ENCODE measurements around the gene CDH15.
"Not testable (repeated sequence)": the region's sequence is repeated elsewhere in the genome, so short reads cannot be mapped to it uniquely, and the experiment has no call there.

The CDH15 gene

GRCh38 chr16:89159850-89160354, 11.6 kb upstream of the CDH15 start:
- Mint-ChIP-seq H3K36me3 (no peaks in the 10 kb centered on the region), H3K4me1 (ENCODE audit: low read depth) (no peaks in the 10 kb centered on the region), H3K9me3 (ENCODE audit: low read depth) (no peaks in the 10 kb centered on the region), H3K27ac (no peak overlapping the region), H3K27me3 (no peaks in the 10 kb centered on the region), H3K4me3 (no peak overlapping the region)

- no peaks in the 10 kb centered on the region for H3K36me3 Mint-ChIP-seq
- H3K4me3 Mint-ChIP-seq: no peak overlapping the region
- H3K27me3 Mint-ChIP-seq: no peaks in the 10 kb centered on the region
- no peaks in the 10 kb centered on the region for H3K9me3 Mint-ChIP-seq (ENCODE audit: low read depth)
- no peaks in the 10 kb centered on the region for H3K4me1 Mint-ChIP-seq (ENCODE audit: low read depth)
- no peak overlapping the region for H3K27ac Mint-ChIP-seq
These were observed 10.4 kb upstream of the CDH15 start for GRCh38 chr16:89160977-89161701.

GRCh38 chr16:89161763-89162713, 9.5 kb upstream of the CDH15 start:
- Mint-ChIP-seq H3K4me1 (ENCODE audit: low read depth) (no peaks in the 10 kb centered on the region), H3K4me3 (no peak overlapping the region), H3K27ac (no peak overlapping the region), H3K27me3 (no peaks in the 10 kb centered on the region), H3K36me3 (no peaks in the 10 kb centered on the region), H3K9me3 (ENCODE audit: low read depth) (no peaks in the 10 kb centered on the region)

- H3K36me3 Mint-ChIP-seq: no peaks in the 10 kb centered on the region
- no peaks in the 10 kb centered on the region for H3K9me3 Mint-ChIP-seq (ENCODE audit: low read depth)
- no peaks in the 10 kb centered on the region for H3K4me1 Mint-ChIP-seq (ENCODE audit: low read depth)
- no peak overlapping the region for H3K27ac Mint-ChIP-seq
- no peak overlapping the region for H3K4me3 Mint-ChIP-seq
- H3K27me3 Mint-ChIP-seq: no peaks in the 10 kb centered on the region
These were observed 8.3 kb upstream of the CDH15 start for GRCh38 chr16:89163297-89163696.

- Mint-ChIP-seq H3K4me3 (no peak overlapping the region), H3K9me3 (ENCODE audit: low read depth) (no peaks in the 10 kb centered on the region)
These were observed 7.1 kb upstream of the CDH15 start for GRCh38 chr16:89164436-89164835.

GRCh38 chr16:89164847-89165680, 6.5 kb upstream of the CDH15 start:
- Mint-ChIP-seq H3K4me3 (no peak overlapping the region), H3K27ac (no peak overlapping the region), H3K9me3 (ENCODE audit: low read depth) (no peaks in the 10 kb centered on the region), H3K4me1 (ENCODE audit: low read depth) (no peaks in the 10 kb centered on the region), H3K27me3 (no peaks in the 10 kb centered on the region), H3K36me3 (no peaks in the 10 kb centered on the region)

More at GRCh38 chr16:89164436-89164835, 7.1 kb upstream of the CDH15 start:
- Mint-ChIP-seq H3K27ac (no peak overlapping the region), H3K36me3 (no peaks in the 10 kb centered on the region), H3K4me1 (ENCODE audit: low read depth) (no peaks in the 10 kb centered on the region), H3K27me3 (no peaks in the 10 kb centered on the region)

GRCh38 chr16:89165681-89165979, 5.9 kb upstream of the CDH15 start:
- not testable (repeated sequence) for H3K4me1 Mint-ChIP-seq (ENCODE audit: low read depth); H3K27ac Mint-ChIP-seq; H3K36me3 Mint-ChIP-seq; H3K9me3 Mint-ChIP-seq (ENCODE audit: low read depth); H3K4me3 Mint-ChIP-seq; H3K27me3 Mint-ChIP-seq

GRCh38 chr16:89166696-89167424, 4.7 kb upstream of the CDH15 start:
- peaks cover 5% of the 10 kb centered on the region for H3K4me1 Mint-ChIP-seq (ENCODE audit: low read depth)
- no peak overlapping the region for H3K27ac Mint-ChIP-seq
- H3K4me3 Mint-ChIP-seq: no peak overlapping the region
- no peaks in the 10 kb centered on the region for H3K36me3 Mint-ChIP-seq
- no peaks in the 10 kb centered on the region for H3K9me3 Mint-ChIP-seq (ENCODE audit: low read depth)
- no peaks in the 10 kb centered on the region for H3K27me3 Mint-ChIP-seq

- Mint-ChIP-seq H3K36me3 (no peaks in the 10 kb centered on the region), H3K27me3 (no peaks in the 10 kb centered on the region), H3K27ac (no peak overlapping the region), H3K9me3 (ENCODE audit: low read depth) (no peaks in the 10 kb centered on the region), H3K4me1 (ENCODE audit: low read depth) (peaks cover 5% of the 10 kb centered on the region), H3K4me3 (no peak overlapping the region)
These were observed 4.1 kb upstream of the CDH15 start for GRCh38 chr16:89167425-89167941.

GRCh38 chr16:89168381-89169189, 3.0 kb upstream of the CDH15 start:
- Mint-ChIP-seq H3K27me3 (no peaks in the 10 kb centered on the region), H3K36me3 (no peaks in the 10 kb centered on the region), H3K27ac (no peak overlapping the region), H3K4me1 (ENCODE audit: low read depth) (peaks cover 5% of the 10 kb centered on the region), H3K9me3 (ENCODE audit: low read depth) (no peaks in the 10 kb centered on the region), H3K4me3 (no peak overlapping the region)

GRCh38 chr16:89169778-89170177, 1.8 kb upstream of the CDH15 start:
- no peaks in the 10 kb centered on the region for H3K9me3 Mint-ChIP-seq (ENCODE audit: low read depth)
- H3K4me3 Mint-ChIP-seq: no peak overlapping the region
- no peaks in the 10 kb centered on the region for H3K27me3 Mint-ChIP-seq
- no peaks in the 10 kb centered on the region for H3K36me3 Mint-ChIP-seq
- H3K4me1 Mint-ChIP-seq (ENCODE audit: low read depth): peaks cover 5% of the 10 kb centered on the region
- no peak overlapping the region for H3K27ac Mint-ChIP-seq

- H3K4me1 Mint-ChIP-seq (ENCODE audit: low read depth): peaks cover 5% of the 10 kb centered on the region
- H3K4me3 Mint-ChIP-seq: peak overlapping the region; percentile 76
- no peaks in the 10 kb centered on the region for H3K36me3 Mint-ChIP-seq
- H3K9me3 Mint-ChIP-seq (ENCODE audit: low read depth): no peaks in the 10 kb centered on the region
- no peak overlapping the region for H3K27ac Mint-ChIP-seq
- no peaks in the 10 kb centered on the region for H3K27me3 Mint-ChIP-seq
These were observed 967 bp upstream of the CDH15 start for GRCh38 chr16:89170346-89171215.

- H3K4me1 Mint-ChIP-seq (ENCODE audit: low read depth): peaks cover 5% of the 10 kb centered on the region
- no peaks in the 10 kb centered on the region for H3K9me3 Mint-ChIP-seq (ENCODE audit: low read depth)
- no peak overlapping the region for H3K4me3 Mint-ChIP-seq
- no peak overlapping the region for H3K27ac Mint-ChIP-seq
- H3K36me3 Mint-ChIP-seq: no peaks in the 10 kb centered on the region
- no peaks in the 10 kb centered on the region for H3K27me3 Mint-ChIP-seq
These were observed 601 bp downstream of the CDH15 start for GRCh38 chr16:89172171-89172527.

Data from activated naive CD8-positive, alpha-beta T cell (primary cell).